ENCODE data around the gene ADD1. TPM values are rescaled to one million over a fixed set of nuclear protein-coding genes. Genes with fewer than 3 reads are reported as not detected.

Gene ADD1
- total RNA-seq: 100 to 1,000 TPM; 262 to 265 TPM
- polyA plus RNA-seq (ENCODE audit: insufficient read length in 6 of 6): 100 to 1,000 TPM; 297 to 331 (median 308) TPM
- long read RNA-seq, donor 1, full-length matches to known transcripts: 13 of 149 reads
- long read RNA-seq, donor 1, partial matches to known transcripts: 118 of 149 reads
- long read RNA-seq, donor 1, other reads (novel, unspliced or antisense): 18 of 149 reads
- long read RNA-seq, donor 2, full-length matches to known transcripts: 24 of 133 reads
- long read RNA-seq, donor 2, partial matches to known transcripts: 93 of 133 reads
- long read RNA-seq, donor 2, other reads (novel, unspliced or antisense): 16 of 133 reads
- long read RNA-seq, donor 3, full-length matches to known transcripts: 2 of 24 reads
- long read RNA-seq, donor 3, partial matches to known transcripts: 0 of 24 reads
- long read RNA-seq, donor 3, other reads (novel, unspliced or antisense): 22 of 24 reads
- long read RNA-seq, donor 4, partial matches to known transcripts: 4 of 17 reads
- long read RNA-seq, donor 4, other reads (novel, unspliced or antisense): 12 of 17 reads
- long read RNA-seq, donor 5, partial matches to known transcripts: 113 of 138 reads
- long read RNA-seq, donor 5, other reads (novel, unspliced or antisense): 15 of 138 reads
- long read RNA-seq, donor 6, full-length matches to known transcripts: 7 of 54 reads
- long read RNA-seq, donor 6, partial matches to known transcripts: 26 of 54 reads
- long read RNA-seq, donor 6, other reads (novel, unspliced or antisense): 21 of 54 reads
- long read RNA-seq, donor 7, full-length matches to known transcripts: 7 of 29 reads
- long read RNA-seq, donor 7, partial matches to known transcripts: 8 of 29 reads
- long read RNA-seq, donor 7, other reads (novel, unspliced or antisense): 14 of 29 reads
- long read RNA-seq, donor 8, full-length matches to known transcripts: 8 of 178 reads
- long read RNA-seq, donor 8, partial matches to known transcripts: 95 of 178 reads
- long read RNA-seq, donor 8, other reads (novel, unspliced or antisense): 75 of 178 reads
- long read RNA-seq, donor 9: 0 reads
- long read RNA-seq, donor 10, partial matches to known transcripts: 4 of 18 reads
- long read RNA-seq, donor 10, other reads (novel, unspliced or antisense): 11 of 18 reads
- long read RNA-seq, donor 11, full-length matches to known transcripts: 15 of 77 reads
- long read RNA-seq, donor 11, partial matches to known transcripts: 50 of 77 reads
- long read RNA-seq, donor 11, other reads (novel, unspliced or antisense): 12 of 77 reads
- long read RNA-seq, donor 12, full-length matches to known transcripts: 8 of 191 reads
- long read RNA-seq, donor 12, partial matches to known transcripts: 106 of 191 reads
- long read RNA-seq, donor 12, other reads (novel, unspliced or antisense): 77 of 191 reads

DNA sequence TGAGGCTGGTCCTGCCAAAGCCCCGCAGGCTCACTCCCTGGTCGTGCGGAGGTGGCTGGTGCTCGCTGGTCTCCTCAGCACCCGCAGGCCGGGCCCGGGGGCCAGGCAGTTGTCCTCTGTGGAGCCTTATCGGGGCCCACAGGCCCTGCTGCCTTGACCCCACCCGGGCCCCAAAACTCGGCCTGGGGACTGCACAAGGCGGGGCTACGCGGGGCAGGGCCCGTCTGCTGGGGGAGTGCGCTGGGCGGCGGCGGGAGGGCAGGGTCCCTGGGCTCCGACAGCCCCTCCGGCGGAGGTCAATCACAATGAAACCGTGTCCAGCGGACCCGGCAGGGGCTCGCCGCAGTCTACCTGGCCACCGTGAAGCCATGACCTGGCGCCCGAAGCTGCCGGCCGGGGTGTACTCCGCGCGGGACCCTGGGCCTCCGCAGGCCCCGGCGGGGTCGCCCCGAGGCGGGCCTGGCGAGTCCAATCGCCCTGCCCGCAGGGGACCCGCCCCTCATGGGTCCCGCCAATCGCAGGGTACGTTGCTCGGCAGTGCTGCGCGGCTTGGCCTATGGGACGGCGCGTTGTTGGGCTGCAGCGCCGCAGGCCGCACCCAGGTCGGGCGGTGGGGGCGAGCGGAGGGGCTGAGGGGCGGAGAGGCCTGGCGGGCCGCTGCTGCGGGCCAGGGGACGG is at the start of gene ADD1:
Gene ADD1 (plus strand): TSS at position 582 of the 678 bp plus-strand sequence. CDS start 32,072 bp downstream, outside the sequence.
- Histone ChIP-seq H3K36me3 (no peaks in the 10 kb centered on the region), H3K27ac (peak within 1 kb of the TSS; percentile 88), H3K27me3 (no peaks in the 10 kb centered on the region), H3K4me1 (peaks cover 22 to 65% of the 10 kb centered on the region in 2 donors), H3K9me3 (no peaks in the 10 kb centered on the region), H3K4me3 (peak within 1 kb of the TSS; percentile 84 to 87)
- TF ChIP-seq, protein P1, sequence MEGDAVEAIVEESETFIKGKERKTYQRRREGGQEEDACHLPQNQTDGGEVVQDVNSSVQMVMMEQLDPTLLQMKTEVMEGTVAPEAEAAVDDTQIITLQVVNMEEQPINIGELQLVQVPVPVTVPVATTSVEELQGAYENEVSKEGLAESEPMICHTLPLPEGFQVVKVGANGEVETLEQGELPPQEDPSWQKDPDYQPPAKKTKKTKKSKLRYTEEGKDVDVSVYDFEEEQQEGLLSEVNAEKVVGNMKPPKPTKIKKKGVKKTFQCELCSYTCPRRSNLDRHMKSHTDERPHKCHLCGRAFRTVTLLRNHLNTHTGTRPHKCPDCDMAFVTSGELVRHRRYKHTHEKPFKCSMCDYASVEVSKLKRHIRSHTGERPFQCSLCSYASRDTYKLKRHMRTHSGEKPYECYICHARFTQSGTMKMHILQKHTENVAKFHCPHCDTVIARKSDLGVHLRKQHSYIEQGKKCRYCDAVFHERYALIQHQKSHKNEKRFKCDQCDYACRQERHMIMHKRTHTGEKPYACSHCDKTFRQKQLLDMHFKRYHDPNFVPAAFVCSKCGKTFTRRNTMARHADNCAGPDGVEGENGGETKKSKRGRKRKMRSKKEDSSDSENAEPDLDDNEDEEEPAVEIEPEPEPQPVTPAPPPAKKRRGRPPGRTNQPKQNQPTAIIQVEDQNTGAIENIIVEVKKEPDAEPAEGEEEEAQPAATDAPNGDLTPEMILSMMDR (IDR thresholded peaks at IDR 0.05): peak in 1 of 2 donors; percentile 20
- ATAC-seq (peak; percentile 98), DNase-seq (peak; percentile 92 to 100 (median 96))
- intact Hi-C loops (cut with DNase I): no loop called here

GRCh38 chr4:2794486-2795299 is 49.0 kb upstream of the ADD1 start:
- ATAC-seq: peak; percentile 49
- intact Hi-C loops (cut with DNase I): no loop called here
- no peaks in the 10 kb centered on the region for H3K9me3 ChIP-seq
- peak overlapping the region; percentile 69 to 81 for H3K4me3 ChIP-seq
- no peaks in the 10 kb centered on the region for H3K27me3 ChIP-seq
- peak overlapping the region; percentile 76 to 96 for H3K27ac ChIP-seq
- H3K36me3 ChIP-seq: peaks cover 0 to 15% of the 10 kb centered on the region in 2 donors
- peaks cover 47 to 95% of the 10 kb centered on the region in 2 donors for H3K4me1 ChIP-seq
- DNase-seq: peak in 2 of 4 donors; percentile 87 to 94
- TF ChIP-seq, protein P1 (IDR thresholded peaks at IDR 0.05): no peak

- peaks cover 54 to 95% of the 10 kb centered on the region in 2 donors for H3K4me1 ChIP-seq
- peak in 1 of 4 donors; percentile 32 for DNase-seq
- H3K36me3 ChIP-seq: peaks cover 0 to 15% of the 10 kb centered on the region in 2 donors
- no peak for ATAC-seq
- peak overlapping the region in 1 of 2 donors; percentile 81 for H3K4me3 ChIP-seq
- no peaks in the 10 kb centered on the region for H3K9me3 ChIP-seq
- peak overlapping the region; percentile 76 to 96 for H3K27ac ChIP-seq
- intact Hi-C loops (cut with DNase I): no loop called here
- TF ChIP-seq, protein P1 (IDR thresholded peaks at IDR 0.05): no peak
- no peaks in the 10 kb centered on the region for H3K27me3 ChIP-seq
These were observed 48.2 kb upstream of the ADD1 start for GRCh38 chr4:2795300-2795892.
